ENCODE results near the gene F2.

DNA sequence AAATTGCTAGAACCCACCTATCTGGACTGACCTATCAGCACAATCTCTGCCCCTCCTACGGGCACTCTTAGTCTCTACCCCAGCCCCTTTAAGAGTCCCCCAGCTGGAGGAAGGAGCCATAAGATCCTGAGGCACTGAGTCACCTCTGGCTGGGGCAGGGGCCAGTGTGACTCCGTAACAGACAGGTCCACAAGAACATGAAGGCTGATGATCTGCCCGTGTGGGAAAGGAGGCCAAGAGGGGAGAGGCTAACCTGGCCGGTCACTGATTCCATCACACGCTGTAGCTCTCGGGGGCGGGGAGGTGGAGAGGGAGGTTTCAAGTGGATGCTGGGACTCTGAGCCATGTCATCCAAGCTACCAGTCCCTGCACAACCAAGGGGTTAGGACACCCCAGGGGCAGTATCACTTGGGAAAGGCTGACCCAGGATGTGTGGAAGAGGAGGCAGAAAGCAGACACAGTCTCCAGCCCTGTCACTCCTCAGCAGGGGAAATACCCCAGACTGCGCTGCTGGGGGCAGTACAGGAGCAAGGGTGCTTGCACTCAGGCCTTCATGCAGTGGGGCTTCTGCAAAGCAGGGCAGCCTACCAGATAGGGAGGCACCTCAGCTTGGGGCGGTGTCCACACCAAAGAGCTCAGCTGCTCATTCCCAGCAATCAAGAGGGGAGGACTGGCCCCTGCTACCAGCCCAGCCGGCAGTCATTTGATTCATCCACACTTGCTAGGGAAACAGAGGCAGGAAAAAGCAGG, 40.8 kb upstream of the F2 start:
- TF ChIP-seq GATA2 (IDR thresholded peaks at IDR 0.05; ENCODE audit: low read depth, low read length) (no peak), GATA3 (IDR thresholded peaks at IDR 0.05; ENCODE audit: low read depth, low read length) (no peak)
